ENCODE results near the gene TNK2. TPM values are rescaled to one million over a fixed set of nuclear protein-coding genes. Genes with fewer than 3 reads are reported as not detected.

The TNK2 gene
- total RNA-seq, 1 donor from 2014 or later: 56.7 TPM

- intact Hi-C loops (cut with DNase I): no loop called here
- no peak for DNase-seq
- Histone ChIP-seq H3K9me3 (no peaks in the 10 kb centered on the region), H3K4me3 (no peak overlapping the region), H3K36me3 (no peaks in the 10 kb centered on the region), H3K27ac (no peak overlapping the region), H3K27me3 (ENCODE audit: low read depth) (peaks cover 9% of the 10 kb centered on the region), H3K4me1 (no peaks in the 10 kb centered on the region)
- no peak for TF ChIP-seq CTCF (IDR thresholded peaks at IDR 0.05)
- ATAC-seq: no peak
Observed at GRCh38 chr3:195813916-195814640, 94.3 kb downstream of the TNK2 start.

Small RNA genes lying within 50 kb of the gene (microRNA-seq; reads per million reads assigned to microRNA genes)
- not detected for gene MIR6829 (ENCODE audit: borderline number of aligned reads)

Other genes starting within 250 kb of the TNK2 start
- gene MUC20, start 187.6 kb downstream of the TNK2 start, total RNA-seq: 14.3 TPM
- 7.9 TPM for gene MUC4, start 96.6 kb downstream of the TNK2 start, total RNA-seq
- 478 TPM for gene TFRC, start 173.5 kb upstream of the TNK2 start, total RNA-seq

All from lower lobe of right lung (tissue), 2 donors.